Right lobe of liver (tissue), 4 donors: ENCODE data around the gene UNC93A.

Source experiments
- POLR2A ChIP-seq: fragments of 450-650 bp; IDR thresholded peaks from one replicate; pipeline ENCODE4 v1.6.1; 2017; ENCODE audit warnings: antibody characterized with exemption, mild to moderate bottlenecking
- TF ChIP-seq, protein P1 (sequence below), 4 donors: fragments of 200-600 bp in 3 of 4; fragments of 450-650 bp in 1 of 4; IDR thresholded peaks; one replicate each; pipeline versions ENCODE4 v1.5.1 to v1.8.0; 2016 to 2022; ENCODE audit warnings: antibody characterized with exemption in 4 of 4, mild to moderate bottlenecking in 2 of 4
- donor health status: DM: no; HTN: no; CAD: no.
- donor health status: DM: no; HTN: no; CAD: no.
- donor health status: DM: no; HTN: yes; CAD: no.

GRCh38 chr6:167244991-167245390 lies 46.1 kb upstream of the UNC93A start:
- TF ChIP-seq, protein P1, sequence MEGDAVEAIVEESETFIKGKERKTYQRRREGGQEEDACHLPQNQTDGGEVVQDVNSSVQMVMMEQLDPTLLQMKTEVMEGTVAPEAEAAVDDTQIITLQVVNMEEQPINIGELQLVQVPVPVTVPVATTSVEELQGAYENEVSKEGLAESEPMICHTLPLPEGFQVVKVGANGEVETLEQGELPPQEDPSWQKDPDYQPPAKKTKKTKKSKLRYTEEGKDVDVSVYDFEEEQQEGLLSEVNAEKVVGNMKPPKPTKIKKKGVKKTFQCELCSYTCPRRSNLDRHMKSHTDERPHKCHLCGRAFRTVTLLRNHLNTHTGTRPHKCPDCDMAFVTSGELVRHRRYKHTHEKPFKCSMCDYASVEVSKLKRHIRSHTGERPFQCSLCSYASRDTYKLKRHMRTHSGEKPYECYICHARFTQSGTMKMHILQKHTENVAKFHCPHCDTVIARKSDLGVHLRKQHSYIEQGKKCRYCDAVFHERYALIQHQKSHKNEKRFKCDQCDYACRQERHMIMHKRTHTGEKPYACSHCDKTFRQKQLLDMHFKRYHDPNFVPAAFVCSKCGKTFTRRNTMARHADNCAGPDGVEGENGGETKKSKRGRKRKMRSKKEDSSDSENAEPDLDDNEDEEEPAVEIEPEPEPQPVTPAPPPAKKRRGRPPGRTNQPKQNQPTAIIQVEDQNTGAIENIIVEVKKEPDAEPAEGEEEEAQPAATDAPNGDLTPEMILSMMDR (IDR thresholded peaks at IDR 0.05): no peak
- no peak for TF ChIP-seq POLR2A
